Measurements from ENCODE around the gene CAPN10.

The CAPN10 gene

DNA sequence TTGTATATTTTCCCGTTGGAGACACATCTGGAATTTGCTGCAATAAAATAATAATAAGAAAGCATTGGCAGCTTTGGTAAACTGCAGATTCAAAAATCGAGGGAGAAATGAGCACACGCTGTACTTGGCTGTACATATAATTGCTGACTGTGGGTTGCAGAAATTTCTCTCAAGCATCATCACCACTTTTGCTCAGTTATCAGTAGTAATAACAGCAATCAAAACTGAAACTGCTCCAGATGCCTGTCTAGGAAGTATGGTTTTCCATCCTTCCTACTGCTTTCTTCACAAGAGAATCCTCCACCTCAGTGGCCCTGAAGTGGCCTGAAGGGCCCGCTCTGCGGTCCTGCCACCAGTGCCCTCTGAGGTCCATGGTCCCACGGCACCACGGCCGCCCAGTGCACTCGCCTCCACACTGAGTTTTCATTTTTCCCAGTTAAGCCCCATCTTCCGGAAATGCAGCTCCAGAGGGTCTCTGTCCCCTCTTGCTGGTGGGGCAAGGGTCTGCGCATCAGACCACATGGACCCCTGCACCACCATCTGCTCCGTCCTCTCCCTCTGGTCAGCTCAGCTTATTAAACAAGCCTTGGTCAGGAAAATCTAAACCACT, 22.5 kb upstream of the CAPN10 start:
- DNase-seq: no peak

DNA sequence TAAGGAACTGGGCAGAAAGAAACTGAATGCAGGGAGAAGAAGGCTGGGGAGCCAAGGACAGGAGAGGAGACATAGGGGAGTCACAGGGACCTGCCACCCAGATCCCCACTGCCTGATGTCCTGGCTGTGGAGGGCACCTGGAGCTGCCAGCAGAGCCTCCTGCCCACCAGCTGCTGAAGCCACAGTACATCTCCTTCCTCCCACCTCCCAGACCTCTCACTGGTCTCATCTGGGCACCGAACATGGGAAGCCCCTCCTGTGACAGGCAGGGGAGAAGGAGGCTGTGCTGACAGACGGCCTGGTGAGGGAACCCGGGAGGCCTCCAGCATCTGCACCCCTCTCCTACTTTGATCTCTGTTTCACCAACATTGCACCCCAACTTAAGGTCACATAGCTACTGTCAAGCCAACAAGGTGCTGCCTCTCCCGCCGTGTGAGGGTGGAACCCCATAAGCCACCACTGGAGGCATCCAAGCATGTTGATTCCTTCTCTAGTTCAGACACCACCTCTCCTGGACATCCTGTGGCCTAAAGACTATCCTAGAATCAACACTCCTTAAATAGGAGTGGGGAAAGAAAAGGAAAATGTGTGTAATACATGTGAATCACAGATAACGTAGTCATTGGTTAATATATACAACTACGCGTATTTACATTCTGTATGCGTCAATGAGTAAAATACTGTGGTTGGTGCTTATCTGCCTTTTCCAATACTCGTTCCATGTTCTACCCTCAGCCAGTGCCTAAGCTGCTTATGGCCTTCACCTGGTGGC, 21.8 kb upstream of the CAPN10 start:
- no peak for DNase-seq

DNA sequence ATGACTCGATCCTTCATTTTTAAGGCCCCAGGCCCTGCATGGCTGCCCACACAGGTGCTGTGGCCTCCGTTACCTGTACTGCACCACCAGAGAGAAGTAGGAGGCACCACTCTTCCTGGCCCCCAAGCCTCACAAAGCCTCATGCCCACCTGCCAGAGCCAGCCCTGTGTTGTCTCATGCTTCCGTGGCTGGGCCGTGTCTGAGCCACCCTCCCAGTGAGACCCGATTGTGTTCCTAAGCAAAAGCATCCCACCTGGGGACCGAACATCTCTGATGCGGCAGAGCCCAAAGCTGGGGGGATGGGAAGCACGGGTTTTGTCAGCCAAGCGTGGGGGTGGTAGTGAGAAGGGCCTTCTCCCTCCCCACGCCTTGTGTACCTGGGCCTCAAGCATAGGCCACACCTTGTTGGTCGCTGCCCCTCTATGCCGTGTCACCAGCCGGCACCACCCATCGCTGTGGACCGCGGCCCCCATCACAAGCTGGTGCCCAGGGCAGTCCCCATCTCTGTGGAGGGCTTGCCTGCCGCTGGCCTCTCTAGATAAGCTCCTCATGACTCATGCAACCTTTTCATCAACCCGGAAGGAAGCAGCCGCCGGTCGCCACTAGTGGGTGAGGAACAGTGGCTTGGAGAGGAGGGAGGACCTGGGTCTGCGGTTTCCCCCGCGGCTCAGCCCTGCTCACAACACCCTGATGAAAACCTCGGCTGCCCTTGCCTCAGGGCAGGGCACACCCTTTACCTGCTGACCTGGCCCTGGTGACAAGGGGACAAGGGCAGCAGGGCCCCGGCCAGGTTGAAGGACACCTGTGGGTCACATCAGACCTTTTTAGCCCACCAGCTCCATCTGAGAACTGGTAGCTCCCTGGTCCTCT, 21.0 kb upstream of the CAPN10 start:
- peak in 4 of 56 donors; percentile 36 to 50 (median 43) for DNase-seq

GRCh38 chr2:240566203-240567136, 20.1 kb upstream of the CAPN10 start:
- DNase-seq: peak in 54 of 56 donors; percentile 36 to 90 (median 71)

DNA sequence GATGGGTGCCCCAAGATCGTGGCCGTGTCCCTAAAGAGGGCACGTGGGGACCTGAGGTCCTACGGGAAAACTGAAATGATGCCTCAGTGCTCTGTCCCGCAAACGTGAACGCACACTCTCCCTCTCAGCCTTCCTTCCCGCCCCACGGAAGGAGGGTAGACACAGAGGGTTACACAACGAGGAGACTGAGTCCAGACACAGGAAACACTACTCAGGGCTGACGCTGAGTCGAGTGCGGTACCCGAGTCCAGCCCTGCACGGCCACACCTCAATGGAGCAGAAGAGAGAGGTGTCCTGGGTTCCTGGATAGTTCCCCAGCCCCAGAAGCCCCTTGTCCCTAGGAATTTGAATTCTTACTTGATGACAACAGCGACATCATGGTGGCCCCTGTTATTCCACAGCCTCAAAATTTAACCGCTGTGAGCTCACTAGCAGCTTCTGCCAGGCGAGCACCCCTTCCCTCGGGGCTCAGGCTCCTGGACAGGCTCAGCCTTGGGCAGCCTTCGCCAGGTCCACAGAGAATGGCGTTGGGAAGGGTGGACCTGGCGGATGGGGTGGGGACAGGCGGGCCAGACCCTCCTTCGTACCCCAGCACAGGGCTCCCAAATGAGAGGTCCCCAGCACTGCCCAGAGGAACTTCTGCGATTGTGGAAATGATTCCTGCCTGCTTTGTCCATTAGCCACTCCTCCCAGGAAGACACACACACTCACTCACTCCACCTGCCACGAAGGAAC, 19.2 kb upstream of the CAPN10 start:
- peak in 1 of 56 donors; percentile 15 for DNase-seq

DNA sequence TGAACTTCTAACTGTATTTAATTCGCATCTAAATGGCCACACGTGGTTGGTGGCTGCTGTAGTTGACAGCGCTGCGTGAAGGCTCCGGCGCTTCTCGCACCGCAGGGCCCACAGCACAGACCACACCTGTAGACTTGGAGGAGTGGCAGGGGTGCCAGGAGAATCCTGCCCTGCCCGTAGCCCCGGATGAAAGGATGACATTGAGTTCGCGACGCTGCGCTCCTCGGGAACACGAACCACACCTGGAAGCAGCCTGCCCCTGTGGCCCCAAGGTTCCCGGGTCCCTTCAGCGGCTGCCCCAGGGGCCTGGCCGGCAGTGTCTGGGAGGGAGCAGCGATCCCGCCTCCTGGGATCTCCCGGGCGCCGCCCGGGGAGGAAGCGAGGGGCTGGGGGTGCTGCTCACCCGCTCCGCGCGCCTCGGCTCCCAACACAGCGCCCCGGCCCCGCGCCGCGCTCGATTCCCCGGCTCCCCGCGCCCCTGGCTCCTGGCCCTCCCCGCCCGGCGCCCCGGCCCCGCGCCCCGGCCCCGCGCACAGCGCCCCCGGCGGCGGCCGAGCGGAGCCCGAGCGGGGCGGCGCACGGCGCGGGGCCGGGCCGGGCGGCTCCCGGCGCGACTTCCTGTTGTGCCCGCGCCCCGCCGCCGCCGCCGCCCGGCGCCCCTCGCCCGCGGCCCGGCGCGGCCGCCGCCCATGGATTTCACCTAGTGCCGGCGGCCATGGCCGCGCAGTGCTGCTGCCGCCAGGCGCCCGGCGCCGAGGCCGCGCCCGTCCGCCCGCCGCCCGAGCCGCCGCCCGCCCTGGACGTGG, 18.5 kb upstream of the CAPN10 start, which contains the start of gene RNPEPL1:
Gene RNPEPL1 (plus strand): TSS at position 613 of the 806 bp plus-strand sequence. CDS start 103 bp downstream, at position 716.
- peak in 6 of 56 donors; percentile 16 to 62 (median 36) for DNase-seq

DNA sequence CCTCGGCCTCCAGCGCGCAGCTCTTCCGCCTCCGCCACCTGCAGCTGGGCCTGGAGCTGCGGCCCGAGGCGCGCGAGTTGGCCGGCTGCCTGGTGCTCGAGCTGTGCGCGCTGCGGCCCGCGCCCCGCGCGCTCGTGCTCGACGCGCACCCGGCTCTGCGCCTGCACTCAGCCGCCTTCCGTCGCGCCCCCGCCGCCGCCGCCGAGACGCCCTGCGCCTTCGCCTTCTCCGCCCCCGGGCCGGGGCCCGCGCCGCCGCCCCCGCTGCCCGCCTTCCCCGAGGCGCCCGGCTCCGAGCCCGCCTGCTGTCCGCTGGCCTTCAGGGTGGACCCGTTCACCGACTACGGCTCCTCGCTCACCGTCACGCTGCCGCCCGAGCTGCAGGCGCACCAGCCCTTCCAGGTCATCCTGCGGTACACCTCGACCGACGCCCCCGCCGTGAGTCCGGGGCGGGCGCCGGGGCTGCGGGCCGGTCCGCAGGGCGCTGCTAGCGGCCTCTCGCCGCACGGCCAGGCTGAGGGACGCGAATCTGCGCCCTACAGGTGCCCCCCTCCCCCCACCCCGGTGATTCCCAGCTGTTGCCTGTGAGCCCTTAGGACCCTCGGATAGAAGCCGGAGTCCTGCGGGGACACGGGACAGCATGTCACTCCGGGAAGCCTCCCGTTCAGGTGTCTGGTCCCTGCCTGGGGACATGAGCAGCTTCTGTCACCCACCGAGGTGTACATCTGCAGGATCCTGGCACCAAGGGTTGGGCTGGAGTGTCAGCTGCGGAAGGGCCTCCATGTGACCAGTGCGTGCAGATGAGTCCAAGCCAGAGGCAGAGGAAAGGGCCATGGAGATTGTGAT, 17.6 kb upstream of the CAPN10 start:
- peak in 31 of 56 donors; percentile 30 to 77 (median 49) for DNase-seq

- no peak for DNase-seq
Observed at GRCh38 chr2:240569523-240569997, 17.0 kb upstream of the CAPN10 start.

GRCh38 chr2:240569998-240570530, 16.5 kb upstream of the CAPN10 start:
- DNase-seq: no peak

DNA sequence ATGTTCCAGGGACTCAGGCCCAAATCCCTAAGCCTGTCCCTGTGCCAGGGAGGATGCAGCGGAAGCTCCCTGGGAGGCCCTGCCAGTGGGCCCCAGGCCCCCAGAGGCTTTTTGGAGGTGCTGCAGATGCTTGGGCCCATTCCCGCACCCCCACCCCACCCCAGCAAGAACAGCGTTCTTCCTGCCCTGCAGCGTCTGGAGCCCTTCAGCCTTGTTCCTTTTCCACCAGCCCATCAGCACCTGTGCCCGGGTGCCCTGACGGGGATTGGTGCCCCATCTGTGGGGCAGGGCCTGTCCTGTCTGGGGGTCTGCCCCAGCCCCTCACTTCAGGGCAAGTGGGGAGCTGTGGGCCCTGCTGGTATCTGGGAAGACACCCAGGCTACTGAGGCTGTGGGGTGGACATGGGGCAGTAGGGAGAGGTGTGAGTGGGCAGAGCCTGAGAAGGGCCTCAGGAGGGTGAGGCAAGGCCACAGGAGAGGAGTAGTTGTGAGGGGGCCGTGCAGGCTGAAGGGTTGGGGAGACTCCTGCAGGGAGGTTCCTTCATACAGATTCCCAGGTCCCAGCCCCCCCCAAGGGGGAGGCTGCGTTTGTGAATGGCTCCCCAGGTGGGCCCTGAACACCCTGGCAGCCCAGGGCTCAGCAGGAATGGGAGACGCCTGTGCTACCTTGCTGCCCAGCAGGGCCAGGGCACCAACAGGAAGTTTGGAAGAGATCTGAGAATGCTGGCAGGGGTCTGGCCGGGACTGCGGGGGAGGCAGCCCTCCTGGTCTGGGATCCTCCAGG, 15.8 kb upstream of the CAPN10 start:
- DNase-seq: no peak

DNA sequence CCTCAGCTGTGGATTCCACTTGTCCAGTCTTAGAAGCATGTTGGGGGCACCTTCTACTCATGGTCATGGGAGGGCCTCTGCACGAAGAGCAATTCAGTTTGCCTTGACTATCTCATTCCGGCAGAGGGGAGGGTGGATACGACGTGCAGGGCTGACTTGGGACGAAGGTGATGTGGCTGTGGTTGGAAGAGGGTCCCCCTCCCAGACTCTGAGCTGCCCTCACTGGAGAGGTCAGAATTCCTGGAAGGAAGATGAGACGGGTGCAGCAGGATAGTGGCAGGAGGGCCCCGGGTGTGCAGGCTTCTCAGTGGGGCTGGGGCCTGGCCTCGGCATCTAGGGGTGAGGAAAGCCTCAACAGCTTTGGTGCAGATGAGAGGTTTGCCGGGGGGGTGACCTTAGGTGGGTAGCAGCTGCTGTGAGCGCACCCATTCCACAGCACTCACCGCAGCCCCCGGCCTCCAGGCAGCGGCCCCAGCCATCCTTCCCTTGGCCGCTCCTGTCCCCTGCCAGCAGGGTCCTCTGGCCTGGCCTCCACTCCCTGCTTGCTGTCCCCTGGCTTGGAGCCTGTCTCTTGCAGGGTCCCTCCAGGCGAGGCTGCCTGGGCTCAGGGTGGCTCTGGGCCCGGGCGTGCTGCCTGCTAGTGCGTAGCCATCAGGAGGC, 15.1 kb upstream of the CAPN10 start:
- DNase-seq: no peak

- DNase-seq: no peak
Observed at GRCh38 chr2:240572141-240573031, 14.1 kb upstream of the CAPN10 start.

- DNase-seq: no peak
Observed at GRCh38 chr2:240573071-240573515, 13.4 kb upstream of the CAPN10 start.

- DNase-seq: no peak
Observed at GRCh38 chr2:240573516-240574385, 12.8 kb upstream of the CAPN10 start.

Data from amygdala (tissue), 56 donors.